GM18873 (cell line): ENCODE measurements around the gene ARHGAP23.
"Not testable (repeated sequence)": the region's sequence is repeated elsewhere in the genome, so short reads cannot be mapped to it uniquely, and the experiment has no call there.

Source experiments
- ATAC-seq: cut with Tn5 transposase; IDR thresholded peaks from one replicate; pipeline ENCODE4 v1.9.1; 2021; ENCODE audit warnings: mild to moderate bottlenecking, moderate library complexity, moderate number of reproducible peaks; ENCODE audit not compliant: unreplicated experiment, low FRiP score

The ARHGAP23 gene

GRCh38 chr17:38421171-38421841 is 7.0 kb upstream of the ARHGAP23 start:
- no peak for ATAC-seq

- no peak for ATAC-seq
Measured at GRCh38 chr17:38421871-38422827, 6.1 kb upstream of the ARHGAP23 start.

- no peak for ATAC-seq
Measured at GRCh38 chr17:38424297-38424972, 3.8 kb upstream of the ARHGAP23 start.

- no peak for ATAC-seq
Measured at GRCh38 chr17:38425031-38425430, 3.2 kb upstream of the ARHGAP23 start.

GRCh38 chr17:38425744-38426143 is 2.5 kb upstream of the ARHGAP23 start:
- ATAC-seq = no peak

- no peak for ATAC-seq
Measured at GRCh38 chr17:38426441-38426840, 1.8 kb upstream of the ARHGAP23 start.

- ATAC-seq = no peak
Measured at GRCh38 chr17:38427160-38427949, 909 bp upstream of the ARHGAP23 start.

GRCh38 chr17:38428643-38429371 is 543 bp downstream of the ARHGAP23 start:
- ATAC-seq = no peak

- no peak for ATAC-seq
Measured at GRCh38 chr17:38429476-38430100, 1.3 kb downstream of the ARHGAP23 start.

- no peak for ATAC-seq
Measured at GRCh38 chr17:38430316-38430715, 2.1 kb downstream of the ARHGAP23 start.

- no peak for ATAC-seq
Measured at GRCh38 chr17:38430822-38431221, 2.6 kb downstream of the ARHGAP23 start.

- ATAC-seq = no peak
Measured at GRCh38 chr17:38431346-38432145, 3.3 kb downstream of the ARHGAP23 start.

- no peak for ATAC-seq
Measured at GRCh38 chr17:38434178-38434665, 6.0 kb downstream of the ARHGAP23 start.

GRCh38 chr17:38435795-38436194 is 7.5 kb downstream of the ARHGAP23 start:
- ATAC-seq = no peak

- no peak for ATAC-seq
Measured at GRCh38 chr17:38436386-38436785, 8.1 kb downstream of the ARHGAP23 start.

GRCh38 chr17:38437313-38437712 is 9.0 kb downstream of the ARHGAP23 start:
- ATAC-seq = not testable (repeated sequence)

GRCh38 chr17:38439436-38439835 is 11.2 kb downstream of the ARHGAP23 start:
- ATAC-seq = no peak
